DOHH2 (cell line): Measurements from ENCODE around the gene ZCWPW1.

Experiments used
- CTCF ChIP-seq: fragments of 200-600 bp; sonication (generic); IDR thresholded peaks from one replicate; pipeline ENCODE4 v1.5.1; 2014; ENCODE audit warnings: antibody characterized with exemption, mild to moderate bottlenecking, low read depth, low read length; ENCODE audit not compliant: poor library complexity, severe bottlenecking
- EZH2phosphoT487 ChIP-seq: fragments of 200-600 bp; sonication (generic); IDR thresholded peaks from 2 replicates; pipeline ENCODE4 v1.6.1; 2017; ENCODE audit warnings: borderline replicate concordance, mild to moderate bottlenecking, antibody characterized with exemption, low read length, moderate library complexity, mixed read lengths

GRCh38 chr7:100396421-100396982 is 32.0 kb downstream of the ZCWPW1 start:
- TF ChIP-seq CTCF, result no peak
- TF ChIP-seq EZH2phosphoT487, result no peak
